Measurements from ENCODE around the gene AGT. TPM values are rescaled to one million over a fixed set of nuclear protein-coding genes. Genes with fewer than 3 reads are reported as not detected.
A peak's percentile ranks its signal among the peaks of the same experiment; 100 is the strongest.
"Not testable (repeated sequence)": the region's sequence is repeated elsewhere in the genome, so short reads cannot be mapped to it uniquely, and the experiment has no call there.

Gene AGT
- total and polyA plus RNA-seq, 8 donors = 1.1 to 23.4 (median 8.6) TPM

GRCh38 chr1:230717251-230717650 lies 3.3 kb upstream of the AGT start:
- FAIRE-seq (no peak), ATAC-seq (no peak), DNase-seq (no peak)
- 74 to 86% methylated on average over 1 of the region's 1 CpG for WGBS, 2 donors
- H3K4me3 ChIP-seq = no peak overlapping the region
- intact Hi-C loops (cut with DNase I) = no loop called here
- peaks cover 6 to 15% (median 12%) of the 10 kb centered on the region in 3 donors for H3K4me1 ChIP-seq
- no peak for TF ChIP-seq CTCF (IDR thresholded peaks at IDR 0.05)
- no peaks in the 10 kb centered on the region for H3K36me3 ChIP-seq
- no peaks in the 10 kb centered on the region for H3K27me3 ChIP-seq
- no peaks in the 10 kb centered on the region for H3K9me3 ChIP-seq
- no peak overlapping the region for H3K27ac ChIP-seq

- FAIRE-seq; H3K9me3 ChIP-seq; H3K36me3 ChIP-seq; DNase-seq; H3K4me3 ChIP-seq; intact Hi-C loops (cut with DNase I); H3K27me3 ChIP-seq; H3K27ac ChIP-seq; ATAC-seq: not testable (repeated sequence)
- peaks cover 6 to 15% (median 12%) of the 10 kb centered on the region in 3 donors for H3K4me1 ChIP-seq
- 78 to 94% methylated on average over 3 of the region's 3 CpGs for WGBS, 2 donors
Observed at GRCh38 chr1:230716453-230716852, 2.5 kb upstream of the AGT start.

- no peaks in the 10 kb centered on the region for H3K9me3 ChIP-seq
- peaks cover 6 to 15% (median 12%) of the 10 kb centered on the region in 3 donors for H3K4me1 ChIP-seq
- ATAC-seq (no peak), DNase-seq (no peak), FAIRE-seq (no peak)
- peak overlapping the region in 1 of 4 donors; percentile 77 for H3K27ac ChIP-seq
- WGBS, 2 donors = 86 to 90% methylated on average over 3 of the region's 3 CpGs
- H3K27me3 ChIP-seq = no peaks in the 10 kb centered on the region
- intact Hi-C loops (cut with DNase I) = no loop called here
- H3K4me3 ChIP-seq = no peak overlapping the region
- no peak for TF ChIP-seq CTCF (IDR thresholded peaks at IDR 0.05)
- H3K36me3 ChIP-seq = no peaks in the 10 kb centered on the region
Observed at GRCh38 chr1:230715510-230715909, 1.6 kb upstream of the AGT start.

- ATAC-seq (no peak), FAIRE-seq (no peak)
- WGBS, 2 donors = 78 to 83% methylated on average over 8 of the region's 8 CpGs
Observed at GRCh38 chr1:230713547-230713914, 391 bp downstream of the AGT start.

GRCh38 chr1:230713138-230713537 lies 784 bp downstream of the AGT start:
- intact Hi-C loops (cut with DNase I) = no loop called here
- Histone ChIP-seq H3K27ac (no peak overlapping the region), H3K4me3 (no peak overlapping the region), H3K9me3 (no peaks in the 10 kb centered on the region), H3K36me3 (no peaks in the 10 kb centered on the region), H3K4me1 (peaks cover 6 to 15% (median 12%) of the 10 kb centered on the region in 3 donors), H3K27me3 (no peaks in the 10 kb centered on the region)
- WGBS, 2 donors = 78 to 82% methylated on average over 7 of the region's 7 CpGs
- no peak for DNase-seq
- ATAC-seq = no peak
- FAIRE-seq = no peak
- TF ChIP-seq CTCF (IDR thresholded peaks at IDR 0.05) = no peak

More at GRCh38 chr1:230713547-230713914, 391 bp downstream of the AGT start:
- H3K36me3 ChIP-seq = no peaks in the 10 kb centered on the region
- intact Hi-C loops (cut with DNase I) = no loop called here
- no peak for DNase-seq
- H3K9me3 ChIP-seq = no peaks in the 10 kb centered on the region
- H3K27me3 ChIP-seq = no peaks in the 10 kb centered on the region
- no peak overlapping the region for H3K4me3 ChIP-seq
- H3K4me1 ChIP-seq = peaks cover 6 to 15% (median 12%) of the 10 kb centered on the region in 3 donors
- TF ChIP-seq CTCF (IDR thresholded peaks at IDR 0.05) = no peak
- H3K27ac ChIP-seq = peak overlapping the region in 3 of 4 donors; percentile 38 to 80 (median 77)

Measured in pancreas (tissue), 10 donors.